Measurements from ENCODE around the gene LRRC23.

Gene LRRC23

GRCh38 chr12:6962285-6963015 lies 57.8 kb downstream of the LRRC23 start:
- peak overlapping the region; percentile 89 to 99 for H3K9ac ChIP-seq (ENCODE audit: low read depth in 1 of 2, low read length in 2 of 2)
- H3K4me1 ChIP-seq (ENCODE audit: control insufficient read depth in 2 of 2, insufficient read depth in 2 of 2, low read length in 2 of 2), result peaks cover 63 to 65% of the 10 kb centered on the region in 2 donors
- no peaks in the 10 kb centered on the region for H3K27me3 ChIP-seq (ENCODE audit: control insufficient read depth in 2 of 2, insufficient read depth in 2 of 2, low read length in 2 of 2)
- peak overlapping the region; percentile 72 to 91 for H3K4me3 ChIP-seq (ENCODE audit: low read length in 2 of 2)
- H3K9me3 ChIP-seq (ENCODE audit: control insufficient read depth in 2 of 2, low read length in 2 of 2), result no peaks in the 10 kb centered on the region
- peaks cover 19 to 27% of the 10 kb centered on the region in 2 donors for H3K36me3 ChIP-seq (ENCODE audit: control insufficient read depth in 2 of 2, insufficient read depth in 2 of 2, low read length in 2 of 2)
- H3K27ac ChIP-seq (ENCODE audit: low read depth in 2 of 2, low read length in 2 of 2), result peak overlapping the region; percentile 98 to 99

DNA sequence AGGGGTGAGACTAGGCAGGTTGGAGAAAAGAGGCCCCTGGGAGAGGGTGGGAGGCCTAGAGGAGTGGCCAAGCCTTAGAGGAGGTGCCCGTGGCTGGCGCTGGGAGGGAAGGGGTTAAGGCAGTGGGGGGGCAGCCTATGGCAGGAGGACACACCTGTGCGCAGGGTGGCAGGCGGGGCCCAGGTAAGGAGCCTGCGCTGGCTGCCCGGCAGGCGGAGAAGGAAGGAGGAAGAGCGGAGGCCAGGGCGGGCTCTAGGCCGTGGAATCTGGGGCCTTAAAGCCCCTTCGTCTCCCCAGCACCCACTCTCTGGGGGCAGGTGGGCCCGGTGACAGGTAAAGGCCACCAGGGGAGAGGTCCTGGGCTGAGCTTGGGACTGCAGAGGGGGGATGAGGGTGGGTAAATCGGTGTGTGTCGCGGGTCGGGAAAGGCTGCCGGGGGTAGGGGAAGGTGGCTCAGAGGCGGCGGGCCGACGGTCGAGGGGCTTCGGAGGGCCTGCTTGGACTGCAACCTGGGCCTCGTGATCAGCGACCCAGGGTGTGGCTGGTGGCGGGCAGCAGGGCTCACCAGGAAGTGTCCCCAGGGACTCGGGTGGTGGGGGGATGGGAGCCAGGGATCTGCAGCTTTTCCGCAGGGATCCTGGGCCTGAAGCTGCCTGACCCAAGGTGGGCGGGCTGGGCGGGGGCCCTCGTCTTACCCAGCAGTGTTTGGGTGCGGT lies 58.6 kb downstream of the LRRC23 start:
- H3K27ac ChIP-seq (ENCODE audit: low read depth in 2 of 2, low read length in 2 of 2), result peak overlapping the region; percentile 98 to 99
- no peaks in the 10 kb centered on the region for H3K9me3 ChIP-seq (ENCODE audit: control insufficient read depth in 2 of 2, low read length in 2 of 2)
- H3K36me3 ChIP-seq (ENCODE audit: control insufficient read depth in 2 of 2, insufficient read depth in 2 of 2, low read length in 2 of 2), result peaks cover 26 to 29% of the 10 kb centered on the region in 2 donors
- peaks cover 61 to 63% of the 10 kb centered on the region in 2 donors for H3K4me1 ChIP-seq (ENCODE audit: control insufficient read depth in 2 of 2, insufficient read depth in 2 of 2, low read length in 2 of 2)
- H3K9ac ChIP-seq (ENCODE audit: low read depth in 1 of 2, low read length in 2 of 2), result peak overlapping the region; percentile 89 to 99
- H3K27me3 ChIP-seq (ENCODE audit: control insufficient read depth in 2 of 2, insufficient read depth in 2 of 2, low read length in 2 of 2), result no peaks in the 10 kb centered on the region
- peak overlapping the region; percentile 72 to 91 for H3K4me3 ChIP-seq (ENCODE audit: low read length in 2 of 2)

Measured in mucosa of rectum (tissue), 2 donors.